PFSK-1 (cell line): ENCODE measurements around the gene MORN1.

Source experiments
- FOXP2 ChIP-seq: optimal IDR thresholded peaks from 2 replicates; pipeline ENCODE3; 2011; ENCODE audit warnings: borderline replicate concordance, control low read depth, inconsistent platforms; ENCODE audit not compliant: insufficient read depth; ENCODE audit errors: extremely low read length, extremely low read depth
- POLR2AphosphoS5 ChIP-seq: IDR thresholded peaks from 2 replicates; pipeline ENCODE4 v1.6.1; 2012; ENCODE audit warnings: low read depth, mild to moderate bottlenecking, control low read depth, low read length, moderate library complexity
- SIN3A ChIP-seq: IDR thresholded peaks from 2 replicates; pipeline ENCODE4 v1.6.1; 2012; ENCODE audit warnings: mild to moderate bottlenecking, low read length, moderate library complexity, borderline replicate concordance; ENCODE audit not compliant: insufficient read depth
- TAF1 ChIP-seq: IDR thresholded peaks from 2 replicates; pipeline ENCODE4 v1.6.1; 2012; ENCODE audit warnings: low read length, control low read depth, borderline replicate concordance; ENCODE audit not compliant: insufficient read depth
- TF ChIP-seq, protein P1 (sequence below), 2 experiments: IDR thresholded peaks; 2 replicates each; pipeline versions ENCODE4 v1.6.1 to v1.8.0; 2011 to 2012; ENCODE audit warnings: low read depth in 2 of 2, low read length in 2 of 2, control low read depth in 1 of 2, inconsistent platforms in 1 of 2, mild to moderate bottlenecking in 1 of 2, moderate library complexity in 1 of 2; ENCODE audit not compliant: insufficient read depth in 1 of 2

The MORN1 gene

GRCh38 chr1:2290595-2291510, 100.5 kb downstream of the MORN1 start:
- TF ChIP-seq SIN3A: peak; percentile 60; the same call in 1 of the 2 replicates
- peak; percentile 18 for TF ChIP-seq FOXP2
- no peak for TF ChIP-seq POLR2AphosphoS5
- TF ChIP-seq, protein P1, sequence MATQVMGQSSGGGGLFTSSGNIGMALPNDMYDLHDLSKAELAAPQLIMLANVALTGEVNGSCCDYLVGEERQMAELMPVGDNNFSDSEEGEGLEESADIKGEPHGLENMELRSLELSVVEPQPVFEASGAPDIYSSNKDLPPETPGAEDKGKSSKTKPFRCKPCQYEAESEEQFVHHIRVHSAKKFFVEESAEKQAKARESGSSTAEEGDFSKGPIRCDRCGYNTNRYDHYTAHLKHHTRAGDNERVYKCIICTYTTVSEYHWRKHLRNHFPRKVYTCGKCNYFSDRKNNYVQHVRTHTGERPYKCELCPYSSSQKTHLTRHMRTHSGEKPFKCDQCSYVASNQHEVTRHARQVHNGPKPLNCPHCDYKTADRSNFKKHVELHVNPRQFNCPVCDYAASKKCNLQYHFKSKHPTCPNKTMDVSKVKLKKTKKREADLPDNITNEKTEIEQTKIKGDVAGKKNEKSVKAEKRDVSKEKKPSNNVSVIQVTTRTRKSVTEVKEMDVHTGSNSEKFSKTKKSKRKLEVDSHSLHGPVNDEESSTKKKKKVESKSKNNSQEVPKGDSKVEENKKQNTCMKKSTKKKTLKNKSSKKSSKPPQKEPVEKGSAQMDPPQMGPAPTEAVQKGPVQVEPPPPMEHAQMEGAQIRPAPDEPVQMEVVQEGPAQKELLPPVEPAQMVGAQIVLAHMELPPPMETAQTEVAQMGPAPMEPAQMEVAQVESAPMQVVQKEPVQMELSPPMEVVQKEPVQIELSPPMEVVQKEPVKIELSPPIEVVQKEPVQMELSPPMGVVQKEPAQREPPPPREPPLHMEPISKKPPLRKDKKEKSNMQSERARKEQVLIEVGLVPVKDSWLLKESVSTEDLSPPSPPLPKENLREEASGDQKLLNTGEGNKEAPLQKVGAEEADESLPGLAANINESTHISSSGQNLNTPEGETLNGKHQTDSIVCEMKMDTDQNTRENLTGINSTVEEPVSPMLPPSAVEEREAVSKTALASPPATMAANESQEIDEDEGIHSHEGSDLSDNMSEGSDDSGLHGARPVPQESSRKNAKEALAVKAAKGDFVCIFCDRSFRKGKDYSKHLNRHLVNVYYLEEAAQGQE (IDR thresholded peaks at IDR 0.05; ENCODE audit: insufficient read depth in 1 of 2, low read depth in 2 of 2, low read length in 2 of 2): peak in 1 of 2 experiments; percentile 23; a peak in 1 of 4 replicates
- no peak for TF ChIP-seq TAF1

DNA sequence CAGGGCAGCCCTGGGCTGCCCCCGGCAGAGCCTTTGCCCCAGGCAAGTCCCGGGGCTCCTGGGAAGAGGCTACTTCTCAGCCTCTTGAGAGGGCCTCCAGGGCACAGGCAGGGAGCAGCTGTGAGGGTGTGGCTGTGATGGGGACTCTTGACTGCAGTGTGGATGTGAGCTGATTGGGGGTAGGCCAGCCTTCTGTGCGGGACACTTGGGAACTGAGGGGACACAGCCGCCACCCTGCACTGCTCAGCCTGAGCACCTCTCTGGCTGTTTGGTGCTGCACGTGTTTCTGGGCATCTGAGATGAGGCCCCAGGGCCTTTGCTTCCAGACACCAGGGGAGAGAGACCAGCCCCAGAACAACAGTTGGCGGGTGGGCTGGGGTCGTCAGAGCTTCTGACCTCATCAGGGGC, 101.2 kb downstream of the MORN1 start:
- TF ChIP-seq POLR2AphosphoS5 (no peak), TAF1 (no peak), SIN3A (no peak)
- TF ChIP-seq, protein P1 (IDR thresholded peaks at IDR 0.05; ENCODE audit: insufficient read depth in 1 of 2, low read depth in 2 of 2, low read length in 2 of 2): no peak

DNA sequence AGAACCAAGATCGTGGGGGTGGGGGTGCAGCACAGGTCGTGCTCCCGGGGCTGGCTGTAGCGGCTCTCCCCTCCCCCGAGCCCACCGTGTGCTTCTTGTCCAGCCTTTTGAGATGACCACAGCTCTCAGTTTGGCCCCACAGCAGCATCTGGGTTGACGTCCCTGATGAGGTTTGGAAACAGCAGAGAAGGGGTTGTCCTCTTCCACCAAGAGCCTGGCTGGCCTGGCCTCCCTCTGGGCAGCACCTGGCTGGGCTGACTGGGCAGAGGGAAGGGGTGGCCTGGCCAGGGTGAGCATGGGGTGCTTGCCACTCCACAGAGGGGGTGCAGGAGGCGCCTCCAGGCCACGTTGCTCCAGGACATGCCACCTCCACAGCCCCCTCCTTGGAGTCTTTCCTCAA, 101.7 kb downstream of the MORN1 start:
- TF ChIP-seq, protein P1 (IDR thresholded peaks at IDR 0.05; ENCODE audit: insufficient read depth in 1 of 2, low read depth in 2 of 2, low read length in 2 of 2): no peak
- TF ChIP-seq POLR2AphosphoS5: no peak
- no peak for TF ChIP-seq SIN3A
- no peak for TF ChIP-seq FOXP2
- TF ChIP-seq TAF1: no peak

- TF ChIP-seq FOXP2 (no peak), SIN3A (no peak), TAF1 (no peak), POLR2AphosphoS5 (no peak)
- TF ChIP-seq, protein P1 (IDR thresholded peaks at IDR 0.05; ENCODE audit: insufficient read depth in 1 of 2, low read depth in 2 of 2, low read length in 2 of 2): no peak
Measured at GRCh38 chr1:2288816-2289536, 102.4 kb downstream of the MORN1 start.
